GM18873 (cell line): ENCODE results near the gene CNR2.
"Not testable (repeated sequence)": the region's sequence is repeated elsewhere in the genome, so short reads cannot be mapped to it uniquely, and the experiment has no call there.

Source experiments
- ATAC-seq: cut with Tn5 transposase; IDR thresholded peaks from one replicate; pipeline ENCODE4 v1.9.1; 2021; ENCODE audit warnings: mild to moderate bottlenecking, moderate library complexity, moderate number of reproducible peaks; ENCODE audit not compliant: unreplicated experiment, low FRiP score

The CNR2 gene

DNA sequence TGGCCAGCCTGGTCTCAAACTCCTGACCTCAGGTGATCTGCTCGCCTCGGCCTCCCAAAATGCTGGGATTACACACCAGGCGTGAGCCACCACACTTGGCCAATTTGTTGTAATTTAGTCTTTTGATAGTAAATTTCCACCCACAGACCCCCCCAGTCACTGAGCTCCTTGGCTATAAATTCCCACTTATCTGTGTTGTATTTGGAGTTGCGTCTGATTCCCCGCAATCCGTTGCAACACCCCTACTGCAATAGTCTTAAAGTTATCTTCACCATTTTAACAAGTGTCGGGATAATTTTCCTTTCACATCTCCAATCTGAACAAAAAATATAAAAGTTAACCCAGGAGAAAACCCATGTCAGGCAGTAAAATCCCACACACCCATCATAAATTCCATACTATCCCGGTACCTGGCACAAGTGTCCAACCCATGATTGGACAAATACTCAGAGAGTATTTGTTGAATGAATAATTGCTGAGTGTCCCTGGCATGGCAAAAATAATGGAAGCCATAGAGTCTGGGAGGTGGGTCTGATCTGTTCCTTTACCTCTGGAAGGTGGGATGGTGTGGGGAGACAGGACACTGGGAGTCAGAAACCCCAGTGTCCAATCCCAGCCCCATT lies 9.3 kb upstream of the CNR2 start:
- ATAC-seq = no peak

DNA sequence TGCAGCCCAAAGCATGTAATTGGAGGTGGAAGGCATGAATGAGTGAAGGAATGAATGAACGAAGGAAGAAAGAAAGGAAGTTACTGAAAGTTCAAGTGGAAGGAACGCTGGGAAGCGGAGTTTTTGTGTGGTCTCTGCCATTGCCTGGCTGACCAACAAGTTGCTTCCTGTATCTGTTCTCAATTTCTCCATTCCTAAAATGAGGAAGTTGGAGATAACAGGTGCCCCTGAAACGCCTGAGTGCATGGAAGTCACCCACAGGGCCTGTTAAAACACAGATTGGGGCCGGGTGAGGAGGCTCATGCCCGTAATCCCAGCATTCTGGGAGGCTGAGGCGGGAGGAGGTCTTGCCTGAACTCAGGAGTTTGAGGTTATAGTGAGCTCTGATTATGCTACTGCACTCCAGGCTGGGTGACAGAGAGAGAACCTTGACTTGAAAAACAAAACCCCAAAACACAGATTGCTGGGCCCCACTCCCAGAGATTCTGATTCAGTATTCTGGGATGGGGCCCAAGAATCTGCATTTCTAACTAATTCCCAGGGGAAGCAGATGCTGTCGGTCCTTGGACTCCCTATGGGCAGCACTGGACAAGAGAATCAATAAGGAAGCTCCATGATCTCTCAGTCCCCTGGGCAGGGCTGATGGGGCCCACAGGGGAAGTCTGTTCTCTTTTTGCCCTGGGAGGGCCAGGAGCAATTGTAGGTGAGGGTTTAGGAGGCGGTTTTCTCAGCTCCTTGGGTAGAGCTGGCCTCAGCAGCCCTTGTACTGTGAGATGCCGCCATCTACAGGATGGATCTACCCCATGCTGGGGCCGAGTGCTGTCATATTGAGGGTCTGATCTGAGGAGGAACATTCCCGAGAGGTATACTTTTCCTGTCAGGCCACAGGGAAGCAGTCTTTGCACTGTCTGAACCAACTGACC lies 3.3 kb upstream of the CNR2 start:
- no peak for ATAC-seq

DNA sequence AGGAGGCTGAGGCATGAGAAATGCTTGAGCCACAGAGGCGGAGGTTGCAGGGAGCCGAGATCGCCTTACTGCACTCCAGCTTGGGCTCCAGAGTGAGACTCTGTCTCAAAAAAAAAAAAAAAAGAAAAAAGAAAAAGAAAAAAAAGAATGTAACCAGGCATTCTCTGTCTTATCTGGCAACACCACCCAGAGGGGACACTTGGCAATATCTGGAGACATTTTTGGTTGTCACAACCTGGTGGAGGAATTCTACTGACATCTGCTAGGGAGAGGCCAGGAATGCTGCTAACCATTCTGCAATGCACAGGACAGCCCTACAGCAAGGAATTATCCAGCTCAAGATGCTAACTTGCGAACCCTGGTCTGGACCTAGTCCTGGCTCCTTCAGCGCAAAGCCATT lies 2.3 kb upstream of the CNR2 start:
- ATAC-seq = no peak

DNA sequence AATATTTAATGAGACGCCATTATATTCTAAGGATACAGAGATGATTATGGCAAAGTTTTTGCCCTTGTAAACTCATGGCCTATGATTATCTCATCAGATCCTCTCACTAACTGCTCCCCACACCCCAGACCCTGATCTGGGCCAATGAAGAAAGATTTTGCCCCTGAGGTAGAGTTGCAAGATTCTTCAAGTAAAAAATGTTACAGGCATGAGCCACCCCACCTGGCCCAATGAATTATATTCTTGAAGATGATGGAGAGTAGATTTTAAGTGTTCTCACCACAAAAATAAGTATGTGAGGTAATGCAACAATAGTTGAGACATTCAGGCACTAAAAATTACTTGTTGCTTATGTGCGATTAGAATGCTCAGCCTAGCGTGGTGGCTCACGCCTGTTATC lies 1.8 kb upstream of the CNR2 start:
- ATAC-seq = no peak

DNA sequence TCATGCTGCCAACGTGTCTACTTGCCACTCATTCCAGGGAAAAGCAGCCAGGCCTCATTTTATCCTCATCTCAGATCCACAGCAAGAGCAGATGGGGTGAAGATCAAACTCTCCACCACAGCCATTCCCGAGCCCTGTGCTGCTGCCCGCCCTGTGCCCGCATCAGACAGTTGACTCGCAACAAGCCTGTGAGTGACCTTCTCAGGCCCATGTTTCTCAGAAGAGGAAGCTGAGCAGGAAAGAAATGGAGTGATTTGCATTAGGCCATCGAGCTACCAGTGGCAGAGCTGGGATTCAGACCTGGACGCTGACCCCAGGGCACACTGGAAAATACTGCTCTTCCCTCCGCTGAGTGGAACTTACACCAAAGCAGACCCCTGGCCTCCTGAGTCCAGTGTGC lies 1.2 kb downstream of the CNR2 start:
- no peak for ATAC-seq

DNA sequence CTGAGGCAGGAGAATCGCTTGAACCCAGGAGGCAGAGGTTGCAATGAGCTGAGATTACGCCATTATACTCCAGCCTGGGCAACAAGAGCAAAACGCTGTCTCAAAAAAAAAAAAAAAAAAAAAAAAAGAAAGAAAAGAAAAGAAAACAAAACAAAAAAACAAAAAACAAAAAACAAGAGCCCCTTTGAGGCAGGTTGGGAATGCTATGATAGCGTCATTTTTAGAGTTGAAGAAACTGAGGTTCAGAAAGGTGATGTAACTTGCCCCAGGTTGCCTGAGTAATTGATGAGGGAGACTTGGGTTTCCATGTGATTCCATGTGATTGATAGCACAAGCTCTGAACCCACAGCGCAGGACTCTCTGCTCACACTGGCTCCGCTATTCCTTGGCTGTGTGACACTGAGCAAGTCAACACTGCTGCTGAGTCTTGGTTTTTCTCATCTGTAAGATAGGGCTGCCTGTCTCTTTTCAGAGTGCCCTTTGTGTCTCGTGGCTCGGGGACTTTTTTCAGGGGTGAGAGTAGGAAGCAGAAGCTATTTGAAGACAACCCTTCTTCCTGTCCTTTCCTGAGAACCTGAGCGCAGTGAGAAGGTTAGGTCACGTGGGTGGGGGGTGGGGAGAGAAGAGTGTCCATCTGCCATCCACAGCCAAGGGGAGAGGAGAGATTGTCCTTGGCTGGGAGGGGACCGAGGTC lies 2.5 kb downstream of the CNR2 start:
- no peak for ATAC-seq

DNA sequence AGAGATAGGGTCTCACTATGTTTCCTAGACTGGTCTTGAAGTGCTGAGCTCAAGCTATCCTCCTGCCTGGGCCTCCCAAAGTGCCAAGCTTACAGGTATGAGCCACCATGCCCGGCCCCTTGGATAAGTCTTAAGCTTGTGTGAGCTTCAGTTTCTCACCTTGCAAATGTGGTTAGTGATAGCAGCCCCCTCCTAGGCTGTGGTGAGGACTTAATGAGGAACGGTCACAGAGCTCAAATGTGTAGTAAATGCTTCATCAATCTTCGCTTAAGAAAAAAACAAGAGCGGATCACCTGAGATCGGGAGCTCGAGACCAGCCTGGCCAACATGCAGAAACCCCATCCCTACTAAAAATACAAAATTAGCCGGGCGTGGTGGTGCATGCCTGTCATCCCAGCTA lies 3.0 kb downstream of the CNR2 start:
- no peak for ATAC-seq

DNA sequence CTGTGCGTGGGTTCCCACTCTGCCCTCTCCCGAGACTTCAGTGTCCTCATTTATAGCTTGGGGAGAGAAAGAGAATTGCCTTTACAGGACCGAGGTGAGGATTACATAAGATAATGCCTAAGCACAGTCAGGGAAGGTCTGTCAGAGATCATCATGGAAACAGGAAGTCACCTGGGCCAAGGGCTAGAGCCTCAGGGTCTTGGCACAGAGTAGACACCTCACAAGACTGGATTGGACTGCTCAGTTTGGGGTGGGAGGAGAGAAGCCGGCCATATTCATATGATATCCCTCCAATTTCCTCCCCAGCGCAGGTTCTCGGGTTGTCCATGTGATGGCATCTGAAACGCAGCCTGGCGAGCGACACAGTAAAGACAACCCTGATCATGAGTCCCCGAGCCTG lies 3.8 kb downstream of the CNR2 start:
- no peak for ATAC-seq

DNA sequence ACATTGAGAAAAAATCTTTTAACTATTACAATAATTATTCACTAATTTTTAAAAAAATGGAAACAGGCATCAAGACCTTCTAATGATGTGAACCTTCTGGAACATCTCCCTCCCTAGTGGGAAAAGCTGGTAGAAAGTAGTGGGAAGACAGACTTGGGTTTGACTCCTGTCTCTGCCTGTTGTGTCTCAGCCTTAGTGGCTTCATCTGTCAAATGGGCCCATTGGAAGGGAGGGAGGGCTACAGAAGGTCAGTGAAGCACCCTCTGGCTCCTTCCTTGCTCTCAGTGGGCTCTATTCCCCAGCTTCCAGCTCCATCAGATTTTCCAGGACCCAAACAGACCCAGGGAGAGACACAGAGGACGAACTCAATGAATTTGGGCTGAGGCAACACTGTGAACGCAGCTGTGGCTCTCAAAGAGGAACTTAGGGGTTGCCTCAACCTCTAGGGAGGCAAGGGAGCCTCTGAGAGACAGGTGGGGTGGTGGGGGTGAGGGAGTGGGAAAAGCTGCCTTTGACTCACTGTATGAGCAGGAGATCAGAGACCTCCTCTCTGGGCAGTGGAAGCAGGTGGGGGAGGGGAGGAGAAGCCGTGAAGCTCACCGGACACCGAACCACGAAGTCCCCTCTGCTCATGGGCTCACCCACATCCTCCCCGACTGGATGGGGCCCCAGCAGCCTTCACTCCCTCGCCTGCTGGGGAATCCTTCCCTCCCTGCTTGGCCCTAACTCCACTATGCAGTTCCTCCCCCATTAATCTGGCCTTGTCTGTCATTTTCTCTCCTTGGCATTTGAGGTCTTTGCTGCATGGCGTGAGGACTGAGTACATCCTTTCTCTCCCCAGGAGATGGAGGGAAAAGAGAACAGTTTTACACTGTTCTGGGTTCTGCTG lies 4.5 kb downstream of the CNR2 start:
- no peak for ATAC-seq

DNA sequence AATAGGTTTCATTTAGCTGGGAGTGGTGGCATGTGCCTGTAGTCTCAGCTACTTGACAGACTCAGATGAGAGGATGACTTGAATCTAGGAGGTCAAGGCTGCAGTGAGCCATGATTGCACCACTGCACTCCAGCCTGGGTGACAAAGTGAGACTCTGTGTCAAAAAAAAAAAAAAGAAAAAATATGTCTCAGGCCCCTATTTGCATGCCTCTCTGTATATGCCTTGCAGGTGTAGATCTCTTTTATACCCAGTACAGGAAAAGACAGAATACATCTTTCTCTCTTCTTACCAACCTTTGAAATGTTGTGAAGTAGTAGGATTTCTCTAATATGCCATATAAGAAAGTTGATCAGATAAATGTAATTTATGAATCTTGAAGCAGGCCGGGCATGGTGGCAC lies 6.4 kb downstream of the CNR2 start:
- ATAC-seq = no peak

DNA sequence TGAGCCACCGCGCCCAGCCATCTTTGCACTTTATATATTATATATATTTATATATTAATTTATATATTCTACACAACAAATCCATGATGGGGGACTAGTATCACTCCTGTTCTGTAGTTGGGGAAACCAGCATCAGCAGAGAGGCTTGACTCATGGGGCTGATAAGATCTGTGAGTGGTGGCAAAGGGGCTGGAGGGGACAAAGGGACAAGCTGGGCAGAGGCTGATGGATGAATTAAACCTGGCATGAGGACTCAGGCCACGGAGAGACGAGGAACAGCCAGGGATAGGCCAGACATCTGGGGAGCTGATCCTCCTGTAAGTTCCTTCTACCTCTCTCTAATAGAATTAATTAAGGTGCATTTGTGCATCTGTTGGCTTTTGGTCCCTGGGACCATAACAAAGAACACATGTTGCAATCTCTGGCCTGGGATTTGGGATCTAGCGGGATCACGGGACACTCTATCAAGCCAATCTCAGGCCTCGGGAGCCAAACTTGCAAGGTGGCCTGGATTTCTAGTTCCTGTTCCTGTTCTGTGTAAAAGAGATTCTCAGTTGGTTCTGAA lies 7.6 kb downstream of the CNR2 start:
- no peak for ATAC-seq

DNA sequence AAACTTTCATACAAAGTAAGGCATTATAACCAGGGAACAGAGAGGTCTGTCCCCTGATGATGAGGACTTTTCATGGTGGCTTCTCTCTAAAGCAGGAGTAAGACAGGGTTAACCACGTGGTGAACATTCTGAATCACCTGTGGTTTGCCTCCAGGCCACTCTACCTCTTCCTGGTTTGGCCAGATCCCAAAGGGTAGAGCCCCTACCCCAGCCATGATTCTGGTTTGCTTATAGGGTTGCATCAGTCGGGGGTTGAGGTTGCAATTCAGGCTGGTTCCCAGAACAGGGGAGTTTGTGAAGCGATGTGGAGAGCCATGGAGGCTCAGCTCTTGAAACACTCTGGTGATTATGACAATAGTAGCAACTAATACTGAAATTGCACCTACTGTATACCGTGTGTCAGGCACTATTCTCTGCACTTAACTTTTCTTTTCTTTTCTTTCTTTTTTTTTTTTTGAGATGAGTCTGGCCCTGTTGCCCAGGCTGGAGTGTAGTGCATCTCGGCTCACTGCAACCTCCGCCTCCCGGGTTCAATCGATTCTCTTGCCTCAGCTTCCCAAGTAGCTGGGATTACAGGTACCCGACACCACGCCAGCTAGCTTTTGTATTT lies 8.3 kb downstream of the CNR2 start:
- no peak for ATAC-seq

DNA sequence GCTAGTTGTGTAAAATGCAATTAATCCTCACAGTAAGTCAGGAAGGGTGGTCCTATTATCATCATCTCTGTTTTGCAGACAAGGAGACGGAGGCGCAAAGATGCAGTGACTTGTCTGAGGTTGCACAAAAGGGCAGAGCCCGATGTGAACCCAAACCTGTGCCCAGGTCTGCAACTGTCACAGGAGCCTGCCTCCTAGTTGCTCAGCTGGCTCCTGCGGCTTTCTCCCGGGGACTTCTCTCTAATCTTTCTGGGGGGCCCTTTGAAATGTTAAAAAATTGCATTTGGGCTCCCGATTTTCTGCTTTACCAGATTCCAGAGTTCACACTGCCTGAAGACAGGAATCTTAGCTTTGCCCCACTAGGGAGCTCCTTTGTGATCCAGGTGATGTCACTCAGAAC lies 9.4 kb downstream of the CNR2 start:
- ATAC-seq = no peak

DNA sequence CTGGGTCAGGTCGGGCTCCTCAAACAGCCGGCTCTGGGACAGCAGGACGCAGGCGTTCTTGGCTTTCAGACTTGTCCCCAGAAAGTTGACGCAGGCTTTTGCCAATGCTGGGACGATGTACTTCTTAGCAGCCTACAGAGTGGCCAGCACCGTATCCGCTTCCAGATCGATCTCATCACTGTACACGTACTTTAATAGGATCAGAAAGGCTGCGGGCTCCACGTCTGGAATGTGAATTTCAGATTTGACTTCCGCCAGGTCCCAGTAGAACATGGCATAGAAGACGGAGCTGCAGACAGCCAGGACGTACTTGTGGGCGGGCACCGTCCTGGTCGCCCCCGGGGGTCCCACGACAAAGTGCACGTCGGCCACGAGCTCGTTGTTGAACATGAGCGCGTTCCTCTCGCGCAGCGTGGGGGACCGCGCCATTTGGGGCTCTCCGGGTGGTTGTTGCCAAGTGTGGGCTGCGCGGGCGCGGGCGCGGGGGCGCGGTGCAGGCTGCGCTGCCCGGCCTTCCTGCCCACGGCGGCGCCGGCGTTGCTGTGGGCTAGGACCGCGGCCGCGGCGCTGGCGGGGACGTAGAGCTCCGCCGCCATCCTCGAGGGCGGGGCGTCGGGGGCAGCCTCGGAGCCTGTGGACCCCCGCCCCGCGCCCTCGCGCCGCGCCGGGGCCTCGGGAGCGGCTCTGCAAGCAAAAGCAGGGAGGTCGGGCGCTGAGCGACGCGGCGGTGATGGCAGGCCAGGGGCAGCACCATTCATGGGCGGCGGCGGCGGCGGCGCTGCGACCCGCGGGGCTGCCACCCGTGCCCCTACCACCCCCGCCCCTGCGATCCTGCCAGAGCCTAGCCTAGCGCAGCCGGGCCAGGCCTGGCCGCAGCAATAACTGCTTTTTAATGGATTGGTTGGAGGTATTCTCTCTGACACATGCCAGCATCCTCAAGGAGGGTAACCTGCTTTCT lies 10.6 kb downstream of the CNR2 start:
- no peak for ATAC-seq

DNA sequence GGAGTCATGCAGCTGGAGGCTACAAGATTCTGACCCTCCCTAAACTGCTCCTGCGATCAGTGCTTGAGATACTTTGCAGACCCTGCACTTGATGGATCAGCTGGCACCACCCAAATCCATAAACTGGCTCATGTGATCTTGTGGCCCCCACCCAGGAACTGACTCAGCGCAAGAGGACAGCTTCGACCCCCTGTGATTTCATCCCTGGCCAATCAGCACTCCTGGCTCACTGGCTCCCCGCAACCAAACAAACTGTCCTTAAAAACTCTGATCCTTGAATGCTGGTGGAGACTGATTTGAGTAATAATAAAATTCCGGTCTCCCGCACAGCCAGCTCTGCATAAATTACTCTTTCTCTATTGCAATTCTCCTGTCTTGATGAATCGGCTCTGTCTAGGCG lies 13.1 kb downstream of the CNR2 start:
- not testable (repeated sequence) for ATAC-seq

DNA sequence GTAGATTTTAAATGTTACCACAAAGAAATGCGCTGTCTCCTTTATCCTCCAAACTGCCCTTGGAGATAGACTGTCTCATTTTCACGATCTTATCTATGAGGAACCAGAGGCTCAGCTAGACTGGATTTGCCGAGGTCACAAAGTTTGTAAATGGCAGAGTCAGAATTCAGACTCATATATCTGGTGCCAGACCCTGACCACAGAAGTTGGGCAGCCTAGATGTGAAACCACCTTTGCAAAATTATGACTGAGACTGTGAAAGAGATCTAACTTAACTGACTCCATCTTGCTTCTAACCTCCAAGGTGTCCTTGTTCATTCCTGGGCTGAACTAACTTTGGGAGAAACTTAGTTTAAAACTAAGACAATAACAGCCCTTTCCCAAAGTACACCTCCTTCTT lies 14.1 kb downstream of the CNR2 start:
- ATAC-seq = no peak

DNA sequence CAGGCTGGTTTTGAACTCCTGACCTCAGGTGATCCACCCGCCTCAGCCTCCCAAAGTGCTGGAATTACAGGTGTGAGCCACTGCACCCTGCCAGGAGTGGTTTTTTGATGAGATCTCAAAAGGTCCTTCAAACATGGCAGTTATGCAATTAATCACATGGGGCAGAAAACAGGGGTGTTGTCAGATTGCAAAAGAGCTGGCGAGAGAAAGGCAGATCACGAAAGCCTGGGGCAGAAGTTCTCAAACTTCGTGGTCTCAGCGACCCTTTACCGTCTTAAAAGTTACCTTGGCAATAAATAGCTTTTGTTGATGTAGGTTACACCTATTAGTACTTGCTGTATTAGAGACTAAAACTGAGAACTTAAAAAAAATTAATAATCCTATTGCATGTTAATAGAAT lies 16.1 kb downstream of the CNR2 start:
- ATAC-seq = no peak

DNA sequence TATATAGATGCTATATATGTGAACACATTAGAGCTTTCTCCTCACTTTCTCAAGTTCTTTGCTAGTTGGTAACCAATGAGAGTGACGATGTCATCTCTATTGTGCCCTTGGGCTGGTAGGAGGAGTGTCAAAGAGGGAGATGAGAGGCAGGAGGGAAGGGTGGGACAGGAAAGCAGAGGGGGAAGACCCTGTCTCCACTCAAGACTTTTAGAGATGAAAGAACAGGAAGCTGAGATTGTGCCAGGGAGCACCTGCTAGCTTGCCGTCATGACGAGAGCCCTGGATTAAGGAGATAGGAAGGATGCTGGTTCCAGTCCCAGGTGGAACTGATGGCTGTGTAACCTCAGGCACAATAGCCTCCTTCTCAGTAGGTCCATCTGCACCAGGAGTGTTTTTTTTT lies 16.7 kb downstream of the CNR2 start:
- no peak for ATAC-seq

DNA sequence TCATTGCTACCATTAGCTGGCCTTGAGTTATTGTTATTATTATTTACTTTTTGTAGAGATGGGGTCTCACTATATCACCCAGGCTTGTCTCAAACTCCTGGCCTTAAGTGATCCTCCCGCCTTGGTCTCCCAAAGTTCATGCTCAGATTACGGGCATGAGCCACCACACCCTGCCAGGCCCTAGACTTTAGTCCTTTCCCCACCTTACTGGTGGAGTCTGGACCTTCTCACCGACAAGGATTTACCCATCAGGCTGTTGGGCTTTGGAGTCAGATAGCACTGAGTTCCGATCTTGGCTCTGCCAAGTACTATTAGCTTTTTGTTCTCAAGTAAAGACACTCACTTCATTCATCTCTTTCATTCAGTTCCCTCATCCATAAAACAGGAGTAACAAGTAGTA lies 17.2 kb downstream of the CNR2 start:
- ATAC-seq = no peak
